HG03025 (cell line): ENCODE measurements around the gene HOXA13.

ENCODE experiments used
- ATAC-seq: cut with Tn5 transposase; IDR thresholded peaks from one replicate; pipeline ENCODE4 v1.9.1; 2021; ENCODE audit warnings: mild to moderate bottlenecking, moderate library complexity; ENCODE audit not compliant: unreplicated experiment, low FRiP score

HOXA13 gene

DNA sequence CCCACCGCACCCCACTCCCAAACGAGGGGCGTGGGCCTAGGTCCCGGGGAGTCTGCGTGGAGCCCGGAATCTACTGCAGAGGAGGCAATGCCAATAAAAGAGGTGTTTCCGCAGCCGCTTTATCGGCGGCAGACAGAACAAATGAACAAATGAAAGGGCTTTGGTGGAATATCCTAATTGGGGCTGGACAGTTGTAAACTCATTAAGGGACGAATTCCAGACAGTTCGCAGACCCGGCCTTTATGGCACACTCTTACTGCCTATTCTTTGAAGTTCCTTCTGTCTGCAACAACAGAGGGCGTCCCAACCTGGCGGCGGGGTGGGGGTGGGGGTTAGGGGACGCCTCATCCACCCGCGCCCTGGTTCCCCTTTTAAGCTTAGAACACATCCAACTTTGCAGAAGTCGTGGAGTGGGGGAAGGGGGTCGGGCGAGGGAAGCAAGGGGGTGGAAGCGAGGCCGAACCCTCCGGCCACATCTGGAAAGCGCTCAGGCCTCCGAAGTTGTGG is 38.6 kb downstream of the HOXA13 start:
- ATAC-seq = no peak

DNA sequence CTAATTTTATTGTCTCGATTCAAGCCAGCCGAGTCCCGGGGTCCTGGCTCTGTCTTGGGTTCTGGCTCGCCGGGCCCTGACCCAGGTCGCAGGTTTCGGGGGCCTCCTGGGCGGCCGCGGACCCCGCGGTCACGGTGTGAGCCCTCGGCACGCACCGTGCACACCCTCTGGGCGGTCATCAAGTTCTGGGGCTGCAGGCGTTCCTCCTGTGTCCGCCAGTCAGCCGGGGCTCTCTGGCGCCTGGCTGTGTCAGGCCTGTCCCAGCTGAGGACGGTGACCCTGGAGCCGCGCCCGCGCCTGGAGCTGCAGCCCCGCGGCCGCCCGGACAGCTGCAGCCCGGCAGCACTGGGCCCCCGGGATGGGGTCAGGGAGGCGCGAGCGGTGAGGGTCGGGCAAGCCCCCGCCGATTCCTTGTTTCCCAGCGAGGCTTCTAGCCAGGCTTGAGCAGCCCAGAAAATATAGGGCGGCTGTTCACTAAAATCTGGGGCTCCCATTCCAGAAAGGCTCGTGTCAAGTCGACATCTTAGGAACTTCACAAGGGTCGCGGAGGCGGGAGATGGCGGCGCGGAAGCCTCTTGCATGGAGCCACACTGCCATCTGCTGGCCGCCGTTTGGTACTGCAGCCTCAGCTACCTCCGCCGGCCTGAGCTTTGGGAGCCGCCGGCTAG is 39.2 kb downstream of the HOXA13 start:
- ATAC-seq = no peak

DNA sequence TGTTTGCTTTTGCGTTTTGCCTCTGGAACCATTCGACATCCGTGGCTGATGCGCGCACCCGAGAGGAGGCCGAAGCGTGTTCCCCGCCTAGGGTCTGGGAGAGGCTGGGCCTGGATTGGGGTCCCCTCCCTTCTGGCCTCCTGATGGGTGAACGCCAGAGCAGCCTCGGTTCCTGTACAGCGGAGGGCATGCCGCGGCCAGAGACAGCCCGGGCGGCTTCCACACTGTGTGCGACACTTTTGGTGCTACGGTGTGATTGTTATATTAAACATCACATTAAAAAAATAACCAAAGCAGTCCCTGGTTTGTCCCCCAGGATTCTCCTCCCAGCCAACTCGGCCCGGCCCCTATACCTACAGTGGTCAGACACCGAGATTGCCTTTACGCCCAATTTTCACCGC is 39.7 kb downstream of the HOXA13 start:
- ATAC-seq = no peak

- no peak for ATAC-seq
Measured at GRCh38 chr7:27159266-27160144, 40.4 kb downstream of the HOXA13 start.

- ATAC-seq = no peak
Measured at GRCh38 chr7:27158436-27159265, 41.2 kb downstream of the HOXA13 start.

GRCh38 chr7:27157702-27158431 is 42.0 kb downstream of the HOXA13 start:
- ATAC-seq = no peak

DNA sequence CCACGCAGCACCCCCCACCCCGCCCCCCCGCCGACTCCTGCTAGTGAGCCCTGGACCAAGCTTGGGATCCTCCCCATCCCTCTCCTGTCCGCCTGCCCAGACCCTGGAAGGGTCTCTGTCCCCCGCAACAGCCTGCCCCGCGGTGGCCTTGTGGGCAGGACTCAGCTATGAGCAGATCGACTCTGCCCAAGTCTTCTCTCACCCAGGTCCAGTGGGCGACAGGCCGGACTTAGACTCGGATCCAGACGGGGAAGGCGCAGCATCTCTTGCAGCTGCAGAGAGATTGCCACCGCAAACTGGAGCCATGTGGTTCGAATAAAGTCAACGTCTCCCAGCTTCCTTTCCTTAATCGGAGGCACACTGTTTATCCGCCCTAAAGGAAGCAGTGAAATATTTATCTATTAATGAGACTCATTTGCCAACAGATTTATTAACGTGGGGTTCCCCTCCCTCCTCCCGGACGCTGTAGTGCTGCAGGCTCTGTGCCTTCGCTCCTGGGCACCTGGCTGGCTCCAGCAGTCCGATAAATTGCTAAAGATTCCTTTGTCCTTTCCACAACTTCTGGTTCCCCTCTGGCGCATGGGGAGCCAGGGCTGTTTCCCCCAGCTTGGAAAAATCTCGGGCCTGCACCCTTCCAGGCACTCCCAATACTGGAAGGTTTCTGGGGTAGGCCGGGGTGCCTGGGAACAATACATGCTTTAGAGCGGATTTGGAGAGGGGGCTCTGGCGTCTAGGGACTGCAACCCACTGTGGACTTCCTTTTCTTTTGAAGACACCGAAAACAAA is 42.8 kb downstream of the HOXA13 start:
- no peak for ATAC-seq

- ATAC-seq = no peak
Measured at GRCh38 chr7:27156508-27156898, 43.4 kb downstream of the HOXA13 start, which contains the start of gene HOXA7. HOXA7 (minus strand) TSS chr7:27156675; CDS start chr7:27156545, 130 bp downstream.

GRCh38 chr7:27155816-27156507 is 43.9 kb downstream of the HOXA13 start:
- no peak for ATAC-seq

DNA sequence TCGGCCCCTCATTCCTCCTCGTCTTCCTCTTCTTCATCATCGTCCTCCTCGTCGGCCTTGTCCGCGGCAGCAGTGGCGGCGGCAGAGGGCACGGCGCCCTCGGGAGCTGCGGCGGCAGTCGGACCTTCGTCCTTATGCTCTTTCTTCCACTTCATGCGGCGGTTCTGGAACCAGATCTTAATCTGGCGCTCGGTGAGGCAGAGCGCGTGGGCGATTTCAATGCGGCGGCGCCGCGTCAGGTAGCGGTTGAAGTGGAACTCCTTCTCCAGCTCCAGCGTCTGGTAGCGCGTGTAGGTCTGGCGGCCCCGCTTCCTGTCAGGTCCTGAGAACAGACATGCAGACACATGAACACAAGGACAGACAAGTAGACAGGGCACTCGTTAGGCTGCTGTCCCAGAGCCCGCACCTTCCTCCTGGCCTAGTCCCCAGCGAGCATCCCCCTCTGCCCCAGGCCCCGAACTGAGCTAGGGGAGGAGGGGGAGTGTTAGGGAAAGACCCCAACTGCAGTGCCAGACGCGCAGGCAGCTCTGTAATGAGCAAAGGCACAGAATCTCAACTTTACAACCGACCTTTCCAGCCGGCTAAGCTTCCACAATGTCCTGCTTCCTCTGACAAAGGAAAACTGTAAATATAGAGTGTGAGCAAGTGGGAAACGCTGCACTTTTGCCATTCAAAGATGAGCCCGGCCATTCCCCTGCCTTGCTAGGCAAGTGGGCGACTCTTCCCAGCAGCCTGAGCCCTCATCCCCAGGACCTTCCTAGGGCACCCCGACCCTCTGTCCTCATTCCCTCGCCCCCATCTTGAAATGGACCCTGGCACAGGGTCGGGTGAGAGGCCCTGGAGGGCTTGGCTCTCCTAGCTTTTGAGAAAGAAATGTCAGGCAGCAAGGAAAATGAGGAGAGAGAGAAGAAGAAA is 44.7 kb downstream of the HOXA13 start:
- ATAC-seq = no peak

DNA sequence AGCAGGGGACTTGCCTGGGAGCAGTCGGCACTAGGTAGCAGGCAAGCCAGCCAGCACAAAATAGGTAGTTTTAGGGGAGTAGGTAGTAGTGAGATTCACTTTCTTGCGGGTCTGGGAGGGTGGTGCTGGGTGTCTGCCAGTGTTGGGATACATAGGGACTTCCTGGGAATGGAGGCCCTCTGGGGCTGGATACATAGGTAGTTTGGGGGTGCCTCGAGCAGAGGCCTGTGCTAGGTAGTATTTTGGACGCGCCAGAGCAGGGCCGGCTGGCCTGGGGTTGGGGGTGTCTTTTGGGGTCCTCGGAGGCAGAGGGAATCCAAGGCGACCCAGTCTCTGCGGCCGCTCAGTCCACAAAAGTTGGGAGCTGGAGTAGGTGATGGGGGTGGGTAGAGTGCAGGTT is 45.5 kb downstream of the HOXA13 start:
- no peak for ATAC-seq

DNA sequence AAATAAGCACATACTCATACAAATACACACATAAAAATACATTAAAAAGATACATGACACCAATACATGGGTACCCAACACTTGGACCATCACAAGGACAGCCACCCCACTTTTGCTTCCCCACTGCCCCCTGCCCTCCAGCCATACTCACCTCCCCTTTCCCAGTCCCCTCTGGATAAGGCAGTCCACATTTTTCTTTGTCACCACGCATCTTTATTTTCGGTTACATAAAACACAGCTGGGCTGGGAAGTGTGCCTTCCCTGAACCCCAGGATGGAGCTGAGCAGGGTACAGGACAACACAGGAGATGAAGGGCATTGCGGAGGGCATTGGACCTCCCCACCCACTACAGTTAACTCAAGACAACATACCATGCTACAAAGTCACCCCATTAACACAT is 46.4 kb downstream of the HOXA13 start:
- no peak for ATAC-seq

GRCh38 chr7:27152816-27153442 is 47.0 kb downstream of the HOXA13 start:
- ATAC-seq = no peak

GRCh38 chr7:27151931-27152815 is 47.7 kb downstream of the HOXA13 start, which contains the start of gene HOXA3:
HOXA3 (minus strand) TSS chr7:27152583; CDS start chr7:27110640, 41,943 bp downstream.
- ATAC-seq = no peak

DNA sequence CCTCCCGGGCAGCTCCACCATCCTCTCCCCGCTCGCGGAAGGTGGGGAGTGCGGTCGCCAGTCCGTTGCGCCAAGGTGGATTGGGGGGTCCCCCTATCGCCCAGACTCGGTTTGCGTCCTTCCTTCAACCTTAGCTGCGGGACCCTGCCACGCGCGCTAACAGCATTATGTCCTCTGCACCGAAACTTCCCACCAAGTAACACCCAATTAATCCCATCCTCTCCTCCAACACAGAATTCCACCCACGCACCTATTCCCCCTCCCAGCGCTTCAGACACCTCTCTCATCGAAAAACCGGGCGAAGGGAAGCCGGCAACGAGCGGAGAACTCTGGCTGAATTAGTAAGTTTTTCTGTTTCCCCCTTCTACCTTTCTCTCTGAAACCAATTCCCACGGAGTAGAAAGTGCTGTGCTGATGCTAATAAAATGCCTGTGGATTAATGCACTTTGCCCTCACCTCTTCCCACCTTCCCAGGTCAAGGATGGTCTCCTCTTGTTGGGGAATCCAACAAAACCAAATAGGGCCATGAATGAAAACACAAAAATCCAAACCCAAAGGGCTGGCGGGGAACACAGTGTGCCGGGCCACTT is 48.5 kb downstream of the HOXA13 start:
- no peak for ATAC-seq
